A673 (cell line): Measurements from ENCODE around the gene RPL19.

Experiments
- EZH2 ChIP-seq: fragments of 200-600 bp; sonication (generic); IDR thresholded peaks from 2 replicates; pipeline ENCODE4 v1.6.1; 2017; ENCODE audit warnings: borderline replicate concordance, low read depth, mild to moderate bottlenecking, mixed read lengths, antibody characterized with exemption, low read length; ENCODE audit not compliant: poor library complexity, severe bottlenecking
- TF ChIP-seq, protein P1 (sequence below): fragments of 300-800, 200-600 bp; sonication (generic); conservative IDR thresholded peaks from 2 replicates; pipeline ENCODE4 v1.5.1; 2017; ENCODE audit warnings: low read depth, mild to moderate bottlenecking, antibody characterized with exemption, low read length, moderate library complexity, mixed read lengths

DNA sequence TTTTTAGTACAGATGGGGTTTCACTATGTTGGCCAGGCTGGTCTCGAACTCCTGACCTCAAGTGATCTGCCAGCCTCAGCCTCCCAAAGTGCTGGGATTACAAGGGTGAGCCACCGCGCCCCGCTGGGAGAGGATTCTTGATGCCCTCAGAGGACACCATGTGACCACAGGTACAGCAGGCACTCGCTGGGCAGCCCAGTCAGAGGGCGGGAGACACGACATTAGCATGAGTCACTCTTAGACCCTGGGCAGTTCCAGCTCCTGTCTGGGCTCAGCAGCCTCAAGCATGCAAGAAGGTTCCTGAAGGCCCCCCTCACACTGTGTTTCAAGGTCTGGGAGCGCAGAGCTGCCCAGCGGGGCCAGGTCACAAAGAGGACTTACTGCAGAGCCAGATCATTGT is 13.8 kb downstream of the RPL19 start:
- TF ChIP-seq, protein P1, sequence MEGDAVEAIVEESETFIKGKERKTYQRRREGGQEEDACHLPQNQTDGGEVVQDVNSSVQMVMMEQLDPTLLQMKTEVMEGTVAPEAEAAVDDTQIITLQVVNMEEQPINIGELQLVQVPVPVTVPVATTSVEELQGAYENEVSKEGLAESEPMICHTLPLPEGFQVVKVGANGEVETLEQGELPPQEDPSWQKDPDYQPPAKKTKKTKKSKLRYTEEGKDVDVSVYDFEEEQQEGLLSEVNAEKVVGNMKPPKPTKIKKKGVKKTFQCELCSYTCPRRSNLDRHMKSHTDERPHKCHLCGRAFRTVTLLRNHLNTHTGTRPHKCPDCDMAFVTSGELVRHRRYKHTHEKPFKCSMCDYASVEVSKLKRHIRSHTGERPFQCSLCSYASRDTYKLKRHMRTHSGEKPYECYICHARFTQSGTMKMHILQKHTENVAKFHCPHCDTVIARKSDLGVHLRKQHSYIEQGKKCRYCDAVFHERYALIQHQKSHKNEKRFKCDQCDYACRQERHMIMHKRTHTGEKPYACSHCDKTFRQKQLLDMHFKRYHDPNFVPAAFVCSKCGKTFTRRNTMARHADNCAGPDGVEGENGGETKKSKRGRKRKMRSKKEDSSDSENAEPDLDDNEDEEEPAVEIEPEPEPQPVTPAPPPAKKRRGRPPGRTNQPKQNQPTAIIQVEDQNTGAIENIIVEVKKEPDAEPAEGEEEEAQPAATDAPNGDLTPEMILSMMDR = no peak
- no peak for TF ChIP-seq EZH2
